Measurements from ENCODE around the gene RIPOR3.
"Not testable (repeated sequence)": the region's sequence is repeated elsewhere in the genome, so short reads cannot be mapped to it uniquely, and the experiment has no call there.

Gene RIPOR3

GRCh38 chr20:50551288-50551687, 140.1 kb downstream of the RIPOR3 start:
- ATAC-seq (replicated peaks) (no peak), DNase-seq (no peak)
- peak overlapping the region in 1 of 2 donors; percentile 42 for H3K4me3 Mint-ChIP-seq
- H3K9me3 Mint-ChIP-seq, result no peaks in the 10 kb centered on the region
- H3K4me1 Mint-ChIP-seq (ENCODE audit: low read depth in 2 of 2), result peaks cover 33 to 38% of the 10 kb centered on the region in 2 donors
- H3K27me3 Mint-ChIP-seq, result no peaks in the 10 kb centered on the region
- H3K27ac Mint-ChIP-seq, result peak overlapping the region in 1 of 2 donors; percentile 81
- H3K36me3 Mint-ChIP-seq (ENCODE audit: insufficient read depth), result peaks cover 24% of the 10 kb centered on the region

- no peaks in the 10 kb centered on the region for H3K27me3 Mint-ChIP-seq
- no peak for ATAC-seq (replicated peaks)
- H3K36me3 Mint-ChIP-seq (ENCODE audit: insufficient read depth), result peaks cover 23% of the 10 kb centered on the region
- no peak overlapping the region for H3K4me3 Mint-ChIP-seq
- no peak overlapping the region for H3K27ac Mint-ChIP-seq
- no peak for DNase-seq
- no peaks in the 10 kb centered on the region for H3K9me3 Mint-ChIP-seq
- peaks cover 38 to 45% of the 10 kb centered on the region in 2 donors for H3K4me1 Mint-ChIP-seq (ENCODE audit: low read depth in 2 of 2)
These were observed 140.8 kb downstream of the RIPOR3 start for GRCh38 chr20:50550531-50550930.

GRCh38 chr20:50548396-50548795, 142.9 kb downstream of the RIPOR3 start:
- H3K4me1 Mint-ChIP-seq (ENCODE audit: low read depth in 2 of 2), result peaks cover 51 to 56% of the 10 kb centered on the region in 2 donors
- peaks cover 29% of the 10 kb centered on the region for H3K36me3 Mint-ChIP-seq (ENCODE audit: insufficient read depth)
- peak overlapping the region; percentile 35 to 90 for H3K27ac Mint-ChIP-seq
- H3K9me3 Mint-ChIP-seq, result no peaks in the 10 kb centered on the region
- no peak for ATAC-seq (replicated peaks)
- DNase-seq, result no peak
- H3K27me3 Mint-ChIP-seq, result no peaks in the 10 kb centered on the region
- peak overlapping the region; percentile 28 to 68 for H3K4me3 Mint-ChIP-seq

GRCh38 chr20:50547964-50548363, 143.4 kb downstream of the RIPOR3 start:
- Mint-ChIP-seq H3K36me3 (ENCODE audit: insufficient read depth) (peaks cover 29% of the 10 kb centered on the region), H3K9me3 (no peaks in the 10 kb centered on the region), H3K4me1 (ENCODE audit: low read depth in 2 of 2) (peaks cover 53 to 60% of the 10 kb centered on the region in 2 donors), H3K27ac (peak overlapping the region; percentile 35 to 90), H3K27me3 (no peaks in the 10 kb centered on the region), H3K4me3 (peak overlapping the region; percentile 28 to 68)
- ATAC-seq (replicated peaks), result no peak
- no peak for DNase-seq

GRCh38 chr20:50546729-50547314, 144.5 kb downstream of the RIPOR3 start:
- no peaks in the 10 kb centered on the region for H3K9me3 Mint-ChIP-seq
- H3K4me3 Mint-ChIP-seq, result peak overlapping the region; percentile 56 to 78
- peaks cover 62 to 67% of the 10 kb centered on the region in 2 donors for H3K4me1 Mint-ChIP-seq (ENCODE audit: low read depth in 2 of 2)
- H3K27ac Mint-ChIP-seq, result peak overlapping the region; percentile 33 to 90
- ATAC-seq (replicated peaks) (peak; percentile 68), DNase-seq (no peak)
- peaks cover 29% of the 10 kb centered on the region for H3K36me3 Mint-ChIP-seq (ENCODE audit: insufficient read depth)
- no peaks in the 10 kb centered on the region for H3K27me3 Mint-ChIP-seq

- ATAC-seq (replicated peaks) (peak; percentile 34), DNase-seq (no peak)
- Mint-ChIP-seq H3K36me3 (ENCODE audit: insufficient read depth) (peaks cover 25% of the 10 kb centered on the region), H3K9me3 (no peaks in the 10 kb centered on the region), H3K4me1 (ENCODE audit: low read depth in 2 of 2) (peaks cover 66 to 73% of the 10 kb centered on the region in 2 donors), H3K4me3 (peak overlapping the region in 1 of 2 donors; percentile 11), H3K27ac (no peak overlapping the region), H3K27me3 (no peaks in the 10 kb centered on the region)
These were observed 146.2 kb downstream of the RIPOR3 start for GRCh38 chr20:50545126-50545525.

GRCh38 chr20:50543326-50543725, 148.0 kb downstream of the RIPOR3 start:
- DNase-seq, result no peak

GRCh38 chr20:50541606-50542041, 149.7 kb downstream of the RIPOR3 start:
- ATAC-seq (replicated peaks) (no peak), DNase-seq (no peak)
- Mint-ChIP-seq H3K27ac (peak overlapping the region; percentile 61 to 82), H3K27me3 (no peaks in the 10 kb centered on the region), H3K4me3 (peak overlapping the region in 1 of 2 donors; percentile 51), H3K9me3 (no peaks in the 10 kb centered on the region), H3K4me1 (ENCODE audit: low read depth in 2 of 2) (peaks cover 63 to 71% of the 10 kb centered on the region in 2 donors), H3K36me3 (ENCODE audit: insufficient read depth) (peaks cover 29% of the 10 kb centered on the region)

More at GRCh38 chr20:50543326-50543725, 148.0 kb downstream of the RIPOR3 start:
- ATAC-seq (replicated peaks), result no peak
- Mint-ChIP-seq H3K27me3 (no peaks in the 10 kb centered on the region), H3K9me3 (no peaks in the 10 kb centered on the region), H3K27ac (peak overlapping the region; percentile 60 to 82), H3K36me3 (ENCODE audit: insufficient read depth) (peaks cover 20% of the 10 kb centered on the region), H3K4me3 (peak overlapping the region in 1 of 2 donors; percentile 48), H3K4me1 (ENCODE audit: low read depth in 2 of 2) (peaks cover 64 to 70% of the 10 kb centered on the region in 2 donors)

- H3K9me3 Mint-ChIP-seq, result no peaks in the 10 kb centered on the region
- DNase-seq (no peak), ATAC-seq (replicated peaks) (no peak)
- H3K27me3 Mint-ChIP-seq, result no peaks in the 10 kb centered on the region
- H3K4me3 Mint-ChIP-seq, result peak overlapping the region in 1 of 2 donors; percentile 51
- peaks cover 29% of the 10 kb centered on the region for H3K36me3 Mint-ChIP-seq (ENCODE audit: insufficient read depth)
- peak overlapping the region; percentile 61 to 82 for H3K27ac Mint-ChIP-seq
- peaks cover 59 to 69% of the 10 kb centered on the region in 2 donors for H3K4me1 Mint-ChIP-seq (ENCODE audit: low read depth in 2 of 2)
These were observed 150.4 kb downstream of the RIPOR3 start for GRCh38 chr20:50540620-50541605.

GRCh38 chr20:50539798-50540197, 151.5 kb downstream of the RIPOR3 start:
- H3K4me3 Mint-ChIP-seq; H3K9me3 Mint-ChIP-seq; ATAC-seq (replicated peaks); H3K27me3 Mint-ChIP-seq; DNase-seq: not testable (repeated sequence)
- H3K4me1 Mint-ChIP-seq (ENCODE audit: low read depth in 2 of 2), result peaks cover 60 to 72% of the 10 kb centered on the region in 2 donors
- H3K27ac Mint-ChIP-seq, result peak overlapping the region in 1 of 2 donors; percentile 82
- peaks cover 33% of the 10 kb centered on the region for H3K36me3 Mint-ChIP-seq (ENCODE audit: insufficient read depth)

GRCh38 chr20:50538276-50538675, 153.1 kb downstream of the RIPOR3 start:
- no peaks in the 10 kb centered on the region for H3K27me3 Mint-ChIP-seq
- no peak for DNase-seq
- H3K4me1 Mint-ChIP-seq (ENCODE audit: low read depth in 2 of 2), result peaks cover 59 to 77% of the 10 kb centered on the region in 2 donors
- no peak overlapping the region for H3K4me3 Mint-ChIP-seq
- H3K36me3 Mint-ChIP-seq (ENCODE audit: insufficient read depth), result peaks cover 36% of the 10 kb centered on the region
- ATAC-seq (replicated peaks), result no peak
- no peaks in the 10 kb centered on the region for H3K9me3 Mint-ChIP-seq
- H3K27ac Mint-ChIP-seq, result peak overlapping the region in 1 of 2 donors; percentile 16

GRCh38 chr20:50537546-50538201, 153.7 kb downstream of the RIPOR3 start:
- peaks cover 36% of the 10 kb centered on the region for H3K36me3 Mint-ChIP-seq (ENCODE audit: insufficient read depth)
- H3K4me1 Mint-ChIP-seq (ENCODE audit: low read depth in 2 of 2), result peaks cover 60 to 77% of the 10 kb centered on the region in 2 donors
- peak overlapping the region in 1 of 2 donors; percentile 21 for H3K4me3 Mint-ChIP-seq
- H3K27me3 Mint-ChIP-seq, result no peaks in the 10 kb centered on the region
- DNase-seq (no peak), ATAC-seq (replicated peaks) (no peak)
- H3K27ac Mint-ChIP-seq, result peak overlapping the region in 1 of 2 donors; percentile 16
- no peaks in the 10 kb centered on the region for H3K9me3 Mint-ChIP-seq

GRCh38 chr20:50536333-50536732, 155.0 kb downstream of the RIPOR3 start:
- Mint-ChIP-seq H3K9me3 (no peaks in the 10 kb centered on the region), H3K27me3 (no peaks in the 10 kb centered on the region), H3K4me3 (no peak overlapping the region), H3K36me3 (ENCODE audit: insufficient read depth) (peaks cover 35% of the 10 kb centered on the region), H3K27ac (peak overlapping the region in 1 of 2 donors; percentile 16), H3K4me1 (ENCODE audit: low read depth in 2 of 2) (peaks cover 55 to 76% of the 10 kb centered on the region in 2 donors)
- no peak for ATAC-seq (replicated peaks)
- no peak for DNase-seq

All from effector memory CD8-positive, alpha-beta T cell (primary cell).